Activated CD8-positive, alpha-beta T cell treated with anti-CD3 and anti-CD28 coated beads, Interleukin-2, amount 10 ng/mL, durations not matched to agents 7 days and 5 days (primary cell): ENCODE results near the gene LINGO4. TPM values are rescaled to one million over a fixed set of nuclear protein-coding genes. Genes with fewer than 3 reads are reported as not detected.

Experiments
- ATAC-seq: fragments of 150-1000 bp; cut with Tn5 transposase; one replicate; pipeline ENCODE4 v1.10.0; 2021; ENCODE audit warnings: moderate library complexity
- CTCF ChIA-PET: fragments of 350-600 bp; sonication (Branson Sonifier 250); formaldehyde crosslinking; loops from one replicate; lab custom pipeline; 2021; ENCODE audit warnings: antibody characterized with exemption; lab: Charles Lee
- POLR2A ChIA-PET: fragments of 350-600 bp; sonication (Branson Sonifier 250); formaldehyde crosslinking; loops from one replicate; lab custom pipeline; 2021; ENCODE audit warnings: antibody characterized with exemption; lab: Charles Lee
- DNase-seq: peaks from one replicate; pipeline ENCODE4 v3.0.0-alpha.2; 2020
- H3K27ac Mint-ChIP-seq: one replicate; pipeline ENCODE4 v1.8.0; 2021; ENCODE audit warnings: mild to moderate bottlenecking, mixed read lengths
- H3K27me3 Mint-ChIP-seq: one replicate; pipeline ENCODE4 v1.8.0; 2021; ENCODE audit warnings: low read depth, mixed read lengths
- H3K36me3 Mint-ChIP-seq: one replicate; pipeline ENCODE4 v1.8.0; 2021; ENCODE audit warnings: low read depth, mixed read lengths
- H3K4me1 Mint-ChIP-seq: one replicate; pipeline ENCODE4 v1.8.0; 2021; ENCODE audit warnings: low read depth, mixed read lengths
- H3K4me3 Mint-ChIP-seq: one replicate; pipeline ENCODE4 v1.8.0; 2021; ENCODE audit warnings: mild to moderate bottlenecking, mixed read lengths
- H3K9me3 Mint-ChIP-seq: one replicate; pipeline ENCODE4 v1.8.0; 2022; ENCODE audit warnings: mixed read lengths; ENCODE audit not compliant: insufficient read depth
- total RNA-seq, 2 experiments: library from RNA; stranded (reverse); gene quantifications; one replicate each; pipeline ENCODE4 v1.2.3, GENCODE V29; 2021

LINGO4 gene
- total RNA-seq, 2 experiments from 2014 or later = 0.16 to 0.32 TPM

DNA sequence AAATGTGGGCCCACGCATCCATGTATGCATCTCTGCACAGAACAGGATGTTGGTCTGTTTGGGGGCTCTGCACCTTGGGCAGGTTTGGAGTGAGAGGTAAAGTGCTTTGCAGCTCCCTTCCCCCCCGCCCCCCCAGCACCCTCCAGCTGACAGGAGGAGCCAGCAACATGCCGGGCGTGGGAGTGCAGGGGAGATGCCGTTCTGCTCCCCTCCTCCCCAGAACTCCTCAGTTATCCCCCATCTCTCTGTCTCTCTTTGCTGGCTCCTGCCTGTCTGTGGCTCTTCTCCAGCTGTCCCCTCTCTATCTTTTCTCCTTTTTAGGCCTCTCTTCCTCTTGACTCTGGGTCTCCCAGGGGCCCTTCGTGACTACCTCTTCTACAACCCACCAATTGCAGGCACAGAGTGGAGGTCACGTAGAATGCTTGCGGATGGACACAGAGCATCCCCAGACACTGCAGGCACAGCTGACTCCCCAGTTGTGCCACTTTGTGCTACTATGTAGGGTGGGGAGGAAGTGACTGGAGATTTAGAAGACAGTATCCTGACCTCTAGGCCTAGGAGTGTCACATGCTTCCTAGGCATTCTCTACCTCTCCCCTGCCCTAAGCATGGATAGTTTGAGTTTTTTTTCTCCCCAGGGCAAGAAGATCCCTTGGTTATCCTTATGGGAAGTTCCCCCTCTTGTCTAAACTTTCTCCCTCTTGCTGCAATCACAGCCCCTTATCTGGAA, 28.1 kb upstream of the LINGO4 start:
- DNase-seq = no peak
- no peak overlapping the region for H3K4me3 Mint-ChIP-seq
- peaks cover 3% of the 10 kb centered on the region for H3K27me3 Mint-ChIP-seq
- H3K9me3 Mint-ChIP-seq = no peaks in the 10 kb centered on the region
- CTCF ChIA-PET = interaction anchor here (0.7 to 2.0 kb wide), 4 partner anchors 70 to 240 kb away, joined by 3 to 12 read pairs (median 6); partner anchors contain the start of gene MRPL9
- POLR2A ChIA-PET = no interaction called here
- H3K36me3 Mint-ChIP-seq = no peaks in the 10 kb centered on the region
- ATAC-seq = no peak
- peaks cover 83% of the 10 kb centered on the region for H3K4me1 Mint-ChIP-seq
- H3K27ac Mint-ChIP-seq = no peak overlapping the region

DNA sequence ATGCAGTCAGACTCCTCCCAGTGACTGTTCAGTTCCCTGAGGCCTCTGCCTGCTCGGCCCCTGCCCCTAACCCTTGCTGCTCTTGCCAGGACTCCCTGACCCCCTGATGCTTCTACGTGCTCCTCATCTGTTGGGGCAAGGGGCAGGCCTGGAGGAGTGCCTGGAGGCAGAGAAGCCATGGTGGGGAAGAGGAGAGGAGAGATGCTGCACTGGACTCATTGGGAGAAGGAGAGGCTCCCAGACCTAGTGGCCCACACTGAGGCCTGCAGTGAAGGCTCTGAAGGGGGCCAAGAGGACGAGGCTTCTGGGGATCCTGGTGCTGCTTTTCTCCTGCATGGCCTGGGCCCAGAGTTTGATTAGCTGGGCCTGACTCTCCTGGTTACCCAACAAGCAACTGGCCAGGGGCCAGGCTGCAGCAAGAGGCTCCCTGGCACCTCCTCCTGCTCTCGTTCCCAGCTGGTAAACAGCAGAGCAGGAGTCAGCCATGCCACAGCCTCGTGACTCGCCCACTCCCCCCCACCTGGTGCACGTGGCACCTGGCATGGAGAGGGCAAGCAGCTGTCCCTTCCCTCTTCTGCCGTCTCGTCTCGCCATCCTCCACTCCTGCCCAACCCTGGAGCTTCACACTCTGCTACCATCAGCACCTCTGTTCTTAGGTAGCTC, 27.2 kb upstream of the LINGO4 start:
- Mint-ChIP-seq H3K36me3 (no peaks in the 10 kb centered on the region), H3K4me3 (no peak overlapping the region), H3K27ac (peak overlapping the region; percentile 20), H3K4me1 (peaks cover 85% of the 10 kb centered on the region), H3K9me3 (no peaks in the 10 kb centered on the region), H3K27me3 (no peaks in the 10 kb centered on the region)
- POLR2A ChIA-PET = no interaction called here
- ATAC-seq (no peak), DNase-seq (no peak)
- CTCF ChIA-PET = interaction anchor here (0.7 kb wide), 1 partner anchor 239 kb away, joined by 3 read pairs; no protein-coding TSS in a partner anchor

DNA sequence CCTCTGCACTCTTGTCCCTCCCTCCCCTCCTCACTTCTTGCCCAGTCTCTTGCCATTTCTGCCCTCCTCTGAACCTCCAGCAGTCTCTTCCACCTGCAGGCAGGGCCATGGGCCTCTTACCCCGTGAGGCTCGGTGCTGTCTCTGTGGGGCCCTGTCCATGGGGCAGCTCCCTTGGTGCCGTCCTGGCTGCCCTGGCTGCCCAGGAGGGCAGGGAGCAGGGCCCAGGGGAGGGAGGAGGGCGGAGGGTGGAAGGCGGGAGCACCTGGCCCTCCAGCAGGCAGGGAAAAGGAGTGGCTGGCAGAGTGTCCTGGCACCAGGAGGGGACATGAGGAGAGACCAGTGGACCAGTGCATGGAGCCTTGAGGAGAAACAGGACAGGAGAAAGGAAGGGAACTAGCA, 26.4 kb upstream of the LINGO4 start, which contains the start of gene RORC:
Gene RORC (minus strand): TSS at position 198 of the 400 bp plus-strand sequence. CDS start 38 bp downstream, at position 160.
- H3K27ac Mint-ChIP-seq = peak within 1 kb of the TSS; percentile 66
- H3K4me1 Mint-ChIP-seq = peaks cover 80% of the 10 kb centered on the region
- POLR2A ChIA-PET = interaction anchor here (0.8 to 1.0 kb wide), 2 partner anchors 17 to 69 kb away, joined by 3 read pairs; partner anchors contain the start of gene MRPL9
- CTCF ChIA-PET = interaction anchor here (1.5 kb wide), 1 partner anchor 42 kb away, joined by 6 read pairs; the partner anchor contains the start of gene TDRKH
- no peak for DNase-seq
- H3K9me3 Mint-ChIP-seq = no peaks in the 10 kb centered on the region
- no peak for ATAC-seq
- no peaks in the 10 kb centered on the region for H3K27me3 Mint-ChIP-seq
- no peak within 1 kb of the TSS for H3K4me3 Mint-ChIP-seq
- H3K36me3 Mint-ChIP-seq = no peaks in the 10 kb centered on the region

DNA sequence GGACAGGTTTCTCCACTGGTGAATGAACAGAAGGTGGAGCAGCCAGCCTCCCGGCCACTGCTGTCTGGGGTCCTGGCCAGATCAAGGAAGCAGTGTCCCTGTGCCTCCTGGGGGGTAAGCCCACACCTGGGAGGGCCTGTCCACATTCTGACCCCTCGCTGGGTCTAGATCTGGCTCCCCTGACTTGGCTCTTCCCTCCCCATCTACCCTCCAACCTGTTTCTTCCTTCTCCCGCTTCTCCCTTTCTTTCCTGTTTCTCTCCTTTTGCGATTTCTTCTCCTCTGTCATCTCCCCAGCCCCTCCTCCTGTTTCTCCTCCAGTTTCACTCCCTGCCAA, 26.0 kb upstream of the LINGO4 start:
- DNase-seq (no peak), ATAC-seq (no peak)
- Mint-ChIP-seq H3K4me3 (no peak overlapping the region), H3K36me3 (no peaks in the 10 kb centered on the region), H3K9me3 (no peaks in the 10 kb centered on the region), H3K27me3 (no peaks in the 10 kb centered on the region), H3K4me1 (peaks cover 80% of the 10 kb centered on the region), H3K27ac (peak overlapping the region; percentile 66)
- ChIA-PET CTCF (interaction anchor here (1.0 to 1.5 kb wide), 4 partner anchors 9 to 74 kb away, joined by 3 to 7 read pairs (median 5); partner anchors contain the start of genes C2CD4D and TDRKH), POLR2A (interaction anchor here (0.8 to 4.0 kb wide), 3 partner anchors 8 to 68 kb away, joined by 3 to 17 read pairs (median 3); partner anchors contain the start of genes C2CD4D and MRPL9)

DNA sequence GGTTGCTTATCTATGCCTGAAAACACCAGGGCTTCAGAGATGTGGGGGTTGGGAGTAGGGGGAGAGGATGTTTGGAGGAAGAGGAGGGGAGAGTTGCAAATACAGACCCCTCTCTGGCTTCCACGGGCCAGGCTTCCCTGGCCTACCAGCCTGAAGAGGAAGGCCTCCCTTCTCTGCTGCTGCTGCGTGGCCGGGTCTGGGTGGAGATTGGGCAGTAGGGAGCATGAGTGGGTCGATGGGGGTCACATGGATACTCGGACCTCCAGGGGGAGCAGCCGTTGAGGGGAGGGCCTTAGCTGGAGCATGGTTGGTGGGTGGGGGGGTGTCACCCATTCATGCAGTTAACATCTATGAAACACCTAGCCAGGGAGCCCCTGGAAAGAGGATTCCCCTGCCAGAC, 24.8 kb upstream of the LINGO4 start:
- H3K4me3 Mint-ChIP-seq = no peak overlapping the region
- POLR2A ChIA-PET = interaction anchor here (4.0 kb wide), 1 partner anchor 9 kb away, joined by 17 read pairs; the partner anchor contains the start of gene C2CD4D

DNA sequence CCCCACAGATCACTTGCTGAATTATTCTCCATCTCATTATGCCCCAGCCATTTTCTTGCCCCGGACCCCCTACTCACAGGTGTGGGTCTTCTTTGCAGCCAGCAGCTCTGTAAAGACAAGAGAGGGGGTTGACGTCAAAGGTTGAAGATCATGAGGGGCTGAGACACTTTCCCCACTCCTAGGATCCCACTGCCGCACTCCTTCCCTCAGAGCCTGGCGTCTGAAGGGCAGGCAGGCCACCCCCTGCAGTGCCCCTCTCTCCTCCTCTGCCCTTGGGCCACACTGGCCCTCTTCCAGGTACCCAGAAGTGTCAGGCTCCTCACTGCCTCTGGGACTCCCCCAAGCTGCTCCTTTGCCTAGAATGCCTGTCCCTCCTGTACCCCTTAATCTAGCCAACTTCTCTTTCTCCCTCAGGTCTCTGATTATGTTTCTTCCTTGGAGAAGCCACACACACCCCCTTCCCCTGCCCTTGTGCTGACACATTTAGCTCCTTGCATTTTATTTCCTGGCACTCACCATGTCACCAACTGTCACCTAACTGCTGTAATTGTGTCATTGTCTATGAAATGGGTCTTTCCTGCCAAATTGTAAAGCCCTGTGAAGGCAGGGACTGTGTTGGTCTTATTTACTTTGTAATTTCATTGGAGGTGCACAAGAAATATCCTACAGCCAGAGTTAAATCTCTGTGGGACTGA, 24.3 kb upstream of the LINGO4 start:
- ATAC-seq (no peak), DNase-seq (no peak)
- H3K4me1 Mint-ChIP-seq = peaks cover 72% of the 10 kb centered on the region
- H3K4me3 Mint-ChIP-seq = peak overlapping the region; percentile 4
- POLR2A ChIA-PET = interaction anchor here (0.7 to 4.0 kb wide), 2 partner anchors 10 to 117 kb away, joined by 3 to 17 read pairs; partner anchors contain the start of gene C2CD4D
- H3K9me3 Mint-ChIP-seq = no peaks in the 10 kb centered on the region
- CTCF ChIA-PET = interaction anchor here (0.9 to 1.4 kb wide), 3 partner anchors 23 to 95 kb away, joined by 3 to 4 read pairs (median 4); partner anchors contain the start of gene MRPL9
- peaks cover 2% of the 10 kb centered on the region for H3K27me3 Mint-ChIP-seq
- H3K36me3 Mint-ChIP-seq = no peaks in the 10 kb centered on the region
- H3K27ac Mint-ChIP-seq = peak overlapping the region; percentile 76

More for the DNA sequence above, 24.8 kb upstream of the LINGO4 start:
- no peaks in the 10 kb centered on the region for H3K36me3 Mint-ChIP-seq
- no peaks in the 10 kb centered on the region for H3K9me3 Mint-ChIP-seq
- CTCF ChIA-PET = interaction anchor here (0.6 to 1.5 kb wide), 6 partner anchors 10 to 67 kb away, joined by 3 to 7 read pairs (median 4); partner anchors contain the start of genes C2CD4D, MRPL9 and TDRKH
- DNase-seq (no peak), ATAC-seq (no peak)
- H3K27ac Mint-ChIP-seq = peak overlapping the region; percentile 76
- H3K27me3 Mint-ChIP-seq = peaks cover under 1% of the 10 kb centered on the region
- H3K4me1 Mint-ChIP-seq = peaks cover 77% of the 10 kb centered on the region

DNA sequence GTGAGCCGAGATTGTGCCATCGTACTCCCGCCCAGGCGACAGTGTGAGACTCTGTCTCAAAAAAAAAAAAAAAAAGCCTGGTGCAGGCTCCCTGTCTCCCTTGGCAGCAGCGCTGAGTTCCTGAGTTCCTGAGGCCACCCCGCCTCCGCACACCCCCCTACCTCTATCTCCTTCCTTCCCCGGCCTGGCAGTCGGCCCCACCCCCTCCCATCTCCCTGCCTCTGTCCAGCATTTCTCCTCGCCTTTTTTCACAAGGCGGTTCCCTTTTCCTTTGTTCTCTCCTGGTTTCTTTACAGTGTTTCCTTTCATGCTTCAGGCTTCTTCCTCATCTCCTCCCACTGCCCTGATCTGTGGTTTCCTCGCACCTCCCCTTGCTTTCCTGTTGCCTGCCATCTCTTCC, 23.7 kb upstream of the LINGO4 start:
- DNase-seq = no peak
- no peaks in the 10 kb centered on the region for H3K36me3 Mint-ChIP-seq
- H3K4me1 Mint-ChIP-seq = peaks cover 66% of the 10 kb centered on the region
- H3K9me3 Mint-ChIP-seq = no peaks in the 10 kb centered on the region
- H3K4me3 Mint-ChIP-seq = peak overlapping the region; percentile 15
- H3K27me3 Mint-ChIP-seq = peaks cover 2% of the 10 kb centered on the region
- ATAC-seq = peak; percentile 7
- CTCF ChIA-PET = interaction anchor here (1.1 to 1.6 kb wide), 3 partner anchors 7 to 108 kb away, joined by 3 to 10 read pairs (median 4); partner anchors contain the start of gene RIIAD1
- peak overlapping the region; percentile 76 for H3K27ac Mint-ChIP-seq
- POLR2A ChIA-PET = interaction anchor here (0.7 to 4.0 kb wide), 2 partner anchors 10 to 116 kb away, joined by 3 to 17 read pairs; partner anchors contain the start of gene C2CD4D

DNA sequence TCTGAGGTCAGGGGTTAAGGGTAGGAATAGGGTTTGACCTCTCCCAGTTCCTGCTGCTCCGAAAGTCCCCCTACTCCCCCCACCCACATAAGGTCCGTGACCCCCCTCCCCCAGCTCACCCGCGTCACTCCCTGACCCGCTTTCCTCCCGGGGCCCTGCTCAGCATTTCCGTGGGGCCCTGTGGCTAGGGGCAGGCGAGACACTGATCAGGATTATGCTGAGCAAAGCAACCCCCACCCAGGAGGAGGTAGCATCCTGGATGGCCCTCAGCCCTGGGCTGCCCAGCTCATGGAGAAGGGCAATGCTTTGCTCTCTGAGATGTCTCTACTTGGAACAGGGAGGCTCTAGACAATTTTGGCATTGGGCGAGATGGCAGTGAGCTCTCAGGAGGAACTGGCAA, 22.6 kb upstream of the LINGO4 start:
- Mint-ChIP-seq H3K4me1 (peaks cover 57% of the 10 kb centered on the region), H3K27me3 (peaks cover 2% of the 10 kb centered on the region), H3K9me3 (no peaks in the 10 kb centered on the region), H3K36me3 (no peaks in the 10 kb centered on the region), H3K4me3 (peak overlapping the region; percentile 15), H3K27ac (peak overlapping the region; percentile 58)
- ChIA-PET POLR2A (interaction anchor here (0.6 to 4.0 kb wide), 3 partner anchors 12 to 368 kb away, joined by 3 to 17 read pairs (median 3); partner anchors contain the start of genes C2CD4D and POGZ), CTCF (interaction anchor here (1.1 to 1.6 kb wide), 2 partner anchors 8 to 107 kb away, joined by 3 to 10 read pairs; partner anchors contain the start of gene RIIAD1)
- ATAC-seq (no peak), DNase-seq (no peak)

DNA sequence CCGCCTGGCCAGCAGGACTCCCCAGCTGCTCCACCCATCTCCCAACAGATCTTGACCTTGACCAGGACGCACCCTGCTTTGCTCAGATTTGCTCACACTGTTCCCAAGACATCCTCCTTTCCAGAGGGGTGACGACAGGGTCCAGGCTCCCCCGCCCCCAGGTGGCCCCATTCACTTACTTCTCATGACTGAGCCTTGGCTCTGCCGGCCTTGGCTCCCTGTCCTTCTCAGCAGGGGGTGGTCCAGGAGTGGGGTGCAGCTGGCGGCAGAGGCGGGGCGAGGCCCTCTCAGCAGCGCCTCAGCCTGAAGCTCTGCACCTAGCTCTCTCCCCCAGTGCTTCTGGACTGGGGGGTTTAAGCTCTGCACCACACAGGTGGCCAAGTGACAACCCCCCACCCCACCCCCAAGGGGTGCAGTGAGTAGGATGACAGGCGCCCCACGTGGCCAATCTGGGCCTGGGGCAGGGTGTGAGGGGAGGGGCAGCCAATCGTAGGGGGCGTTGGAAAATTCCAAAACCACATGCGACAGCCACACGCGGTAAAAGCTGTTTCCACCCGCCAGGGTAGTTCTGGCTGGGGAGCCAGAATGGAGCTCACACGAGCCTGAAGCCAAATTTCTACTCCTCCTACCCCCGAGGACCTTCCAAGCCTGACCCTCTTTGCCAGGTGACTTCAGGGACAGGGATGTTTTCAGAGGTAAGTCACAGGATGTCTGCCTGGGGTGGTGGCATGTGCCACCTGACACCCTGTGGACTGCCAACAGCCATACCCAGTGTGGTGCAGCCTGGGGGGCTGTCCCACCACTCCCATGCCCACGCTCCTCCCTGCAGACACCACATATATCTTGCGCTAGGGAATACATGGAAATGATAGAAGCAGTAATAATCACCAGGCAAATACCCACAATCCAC, 20.8 kb upstream of the LINGO4 start:
- ChIA-PET POLR2A (no interaction called here), CTCF (interaction anchor here (0.8 to 1.0 kb wide), 2 partner anchors 10 to 105 kb away, joined by 3 to 4 read pairs; no protein-coding TSS in a partner anchor)
- Mint-ChIP-seq H3K27ac (no peak overlapping the region), H3K9me3 (no peaks in the 10 kb centered on the region), H3K36me3 (no peaks in the 10 kb centered on the region), H3K27me3 (peaks cover 2% of the 10 kb centered on the region), H3K4me1 (peaks cover 60% of the 10 kb centered on the region), H3K4me3 (peak overlapping the region; percentile 12)
- DNase-seq = no peak
- no peak for ATAC-seq

DNA sequence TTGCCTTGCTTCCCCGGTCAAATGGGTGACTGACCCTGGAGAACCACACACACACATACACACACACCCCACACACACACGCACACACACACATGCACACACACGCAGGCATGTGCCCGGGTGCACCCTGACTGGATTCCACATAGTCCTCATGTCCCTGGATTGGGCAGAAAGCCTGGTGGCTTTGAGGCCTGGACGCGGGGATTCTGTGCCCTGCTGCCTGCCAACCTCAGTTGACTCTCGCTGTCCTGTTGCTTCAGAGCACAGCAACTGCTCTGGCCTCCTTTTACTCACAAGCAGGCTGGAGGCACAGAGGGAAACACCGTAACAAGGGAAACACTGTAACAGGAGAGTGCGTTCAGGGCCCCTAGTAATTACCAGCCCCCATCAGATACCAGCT, 20.0 kb upstream of the LINGO4 start:
- POLR2A ChIA-PET = no interaction called here
- CTCF ChIA-PET = interaction anchor here (1.0 kb wide), 1 partner anchor 11 kb away, joined by 4 read pairs; no protein-coding TSS in a partner anchor
- no peak overlapping the region for H3K27ac Mint-ChIP-seq
- H3K4me1 Mint-ChIP-seq = peaks cover 60% of the 10 kb centered on the region
- ATAC-seq (no peak), DNase-seq (no peak)
- peak overlapping the region; percentile 12 for H3K4me3 Mint-ChIP-seq
- no peaks in the 10 kb centered on the region for H3K9me3 Mint-ChIP-seq
- H3K27me3 Mint-ChIP-seq = peaks cover 2% of the 10 kb centered on the region
- H3K36me3 Mint-ChIP-seq = no peaks in the 10 kb centered on the region
